SK-N-SH (cell line): ENCODE measurements around the gene RABGAP1L. TPM values are rescaled to one million over a fixed set of nuclear protein-coding genes. Genes with fewer than 3 reads are reported as not detected.

ENCODE experiments used
- CTCF ChIA-PET: fragments of 300-600, 350-600 bp; formaldehyde crosslinking; extraction: SDS; loops from one replicate; lab custom pipeline; 2021; lab: Yijun Ruan, JAX
- POLR2A ChIA-PET: fragments of 350-600 bp; sonication (Branson Sonifier 250); formaldehyde crosslinking; extraction: SDS; loops from one replicate; lab custom pipeline; 2020; ENCODE audit warnings: antibody characterized with exemption, inconsistent platforms; lab: Yijun Ruan, JAX
- DNase-seq: peaks from one replicate; pipeline ENCODE4 v3.0.0; 2012
- H2AFZ ChIP-seq: fragments of 200-600 bp; sonication (generic); 2 replicates; pipeline ENCODE4 v1.8.1; 2016; ENCODE audit warnings: antibody characterized with exemption, mild to moderate bottlenecking, low read depth
- H3F3A ChIP-seq: fragments of 200-600 bp; sonication (generic); replicated peaks from 2 replicates; pipeline ENCODE3; 2016; ENCODE audit warnings: antibody characterized with exemption, mild to moderate bottlenecking; ENCODE audit not compliant: insufficient read depth
- H3K27ac ChIP-seq, 2 experiments: fragments of 200-500 bp in 1 of 2; fragments of 200-600 bp in 1 of 2; sonication (Bioruptor generic) in 1 of 2; sonication (generic), shearing (Covaris generic) in 1 of 2; 2 replicates each; pipeline versions ENCODE4 v1.5.1 to v1.6.1; 2014 to 2016; ENCODE audit warnings: low read depth in 2 of 2, inconsistent platforms in 1 of 2, low read length in 1 of 2, mild to moderate bottlenecking in 1 of 2, mixed read lengths in 1 of 2
- H3K27me3 ChIP-seq: fragments of 200-600 bp; sonication (generic), shearing (Covaris generic); 2 replicates; pipeline ENCODE4 v1.6.1; 2016; ENCODE audit warnings: mixed run types; ENCODE audit not compliant: insufficient read depth
- H3K36me3 ChIP-seq, 2 experiments: fragments of 200-500 bp in 1 of 2; fragments of 200-600 bp in 1 of 2; sonication (Bioruptor generic) in 1 of 2; sonication (generic) in 1 of 2; replicated peaks in 1 of 2; 2 replicates each; pipeline versions ENCODE3 to v1.5.1; 2014 to 2016; ENCODE audit warnings: low read length in 1 of 2, mild to moderate bottlenecking in 1 of 2; ENCODE audit not compliant: insufficient read depth in 2 of 2, control insufficient read depth in 1 of 2
- H3K4me1 ChIP-seq, 2 experiments: fragments of 200-500 bp in 1 of 2; fragments of 200-600 bp in 1 of 2; sonication (Bioruptor generic) in 1 of 2; sonication (generic), shearing (Covaris generic) in 1 of 2; 2 replicates each; pipeline versions ENCODE4 v1.5.1 to v1.6.1; 2014 to 2016; ENCODE audit warnings: low read depth in 1 of 2, low read length in 1 of 2, mixed run types in 1 of 2; ENCODE audit not compliant: insufficient read depth in 2 of 2, control insufficient read depth in 1 of 2
- H3K4me2 ChIP-seq: fragments of 200-600 bp; sonication (generic), shearing (Covaris generic); 2 replicates; pipeline ENCODE4 v1.6.1; 2017; ENCODE audit warnings: mixed run types
- H3K4me3 ChIP-seq, 2 experiments: fragments of 200-500 bp in 1 of 2; fragments of 200-600 bp in 1 of 2; sonication (Bioruptor generic) in 1 of 2; sonication (generic), shearing (Covaris generic) in 1 of 2; 2 replicates each; pipeline versions ENCODE4 v1.5.1 to v1.8.1; 2014 to 2016; ENCODE audit warnings: low read depth in 2 of 2, inconsistent platforms in 1 of 2, low read length in 1 of 2, mild to moderate bottlenecking in 1 of 2, mixed read lengths in 1 of 2, moderate library complexity in 1 of 2
- H3K79me2 ChIP-seq: fragments of 200-600 bp; sonication (generic); 2 replicates; pipeline ENCODE4 v1.8.1; 2017; ENCODE audit warnings: mild to moderate bottlenecking; ENCODE audit not compliant: insufficient read depth
- H3K9ac ChIP-seq: fragments of 200-600 bp; sonication (generic); 2 replicates; pipeline ENCODE4 v1.6.1; 2017; ENCODE audit warnings: mixed run types
- H3K9me2 ChIP-seq: fragments of 200-600 bp; sonication (generic); 2 replicates; pipeline ENCODE4 v1.6.1; 2017; ENCODE audit warnings: mixed run types
- H3K9me3 ChIP-seq: fragments of 200-600 bp; sonication (generic); 2 replicates; pipeline ENCODE4 v1.6.1; 2017; ENCODE audit warnings: mixed run types, mild to moderate bottlenecking, moderate library complexity
- H4K20me1 ChIP-seq: fragments of 200-600 bp; sonication (generic); 2 replicates; pipeline ENCODE4 v1.6.1; 2017; ENCODE audit warnings: mild to moderate bottlenecking, mixed run types; ENCODE audit not compliant: insufficient read depth
- CHD2 ChIP-seq: fragments of 150-350 bp; IDR thresholded peaks from 2 replicates; pipeline ENCODE4 v1.6.1; 2018; ENCODE audit warnings: low read length; ENCODE audit not compliant: partially characterized antibody
- ELF1 ChIP-seq: IDR thresholded peaks from 2 replicates; pipeline ENCODE4 v1.4.0; 2012
- EP300 ChIP-seq, 2 experiments: IDR thresholded peaks; 2 replicates each; pipeline versions ENCODE4 v1.4.0 to v1.6.1; 2012; ENCODE audit warnings: borderline replicate concordance in 1 of 2, low read depth in 1 of 2, low read length in 1 of 2
- EZH2phosphoT487 ChIP-seq: fragments of 200-600 bp; sonication (generic); IDR thresholded peaks from 2 replicates; pipeline ENCODE4 v1.6.1; 2017; ENCODE audit warnings: low read depth, mixed run types, mild to moderate bottlenecking, antibody characterized with exemption, moderate library complexity, borderline replicate concordance
- FOSL2 ChIP-seq: IDR thresholded peaks from 2 replicates; pipeline ENCODE4 v1.4.0; 2012; ENCODE audit warnings: low read depth, mild to moderate bottlenecking, moderate library complexity, borderline replicate concordance
- FOXJ3 ChIP-seq: sonication (generic); formaldehyde crosslinking; IDR thresholded peaks from 2 replicates; pipeline ENCODE4 v1.5.1; 2020; ENCODE audit warnings: mild to moderate bottlenecking, missing genetic modification reagents
- FOXM1 ChIP-seq: IDR thresholded peaks from 2 replicates; pipeline ENCODE4 v1.4.0; 2012; ENCODE audit warnings: low read depth, mild to moderate bottlenecking
- GABPA ChIP-seq: IDR thresholded peaks from 2 replicates; pipeline ENCODE4 v1.4.0; 2012; ENCODE audit warnings: low read depth, mild to moderate bottlenecking
- GATA2 ChIP-seq: sonication (generic); formaldehyde crosslinking; IDR thresholded peaks from 2 replicates; pipeline ENCODE4 v1.5.0; 2020; ENCODE audit warnings: mild to moderate bottlenecking, missing genetic modification reagents
- JUND ChIP-seq: IDR thresholded peaks from 2 replicates; pipeline ENCODE4 v1.4.0; 2012
- MEF2A ChIP-seq: IDR thresholded peaks from 2 replicates; pipeline ENCODE4 v1.4.0; 2012; ENCODE audit warnings: low read depth, borderline replicate concordance
- NFIC ChIP-seq: IDR thresholded peaks from 2 replicates; pipeline ENCODE4 v1.4.0; 2012; ENCODE audit warnings: borderline replicate concordance
- NRF1 ChIP-seq: IDR thresholded peaks from 2 replicates; pipeline ENCODE4 v1.6.1; 2012; ENCODE audit warnings: low read depth, mild to moderate bottlenecking, low read length
- RCOR1 ChIP-seq: fragments of 150-350 bp; IDR thresholded peaks from 2 replicates; pipeline ENCODE4 v1.6.1; 2017; ENCODE audit warnings: antibody characterized with exemption, low read length
- RFX5 ChIP-seq: IDR thresholded peaks from 2 replicates; pipeline ENCODE4 v1.6.1; 2012; ENCODE audit warnings: mild to moderate bottlenecking, improper control_type of control experiment, low read length
- RXRA ChIP-seq: IDR thresholded peaks from 2 replicates; pipeline ENCODE4 v1.4.0; 2012; ENCODE audit warnings: low read depth, mild to moderate bottlenecking, borderline replicate concordance
- SIN3A ChIP-seq: IDR thresholded peaks from 2 replicates; pipeline ENCODE4 v1.6.1; 2012; ENCODE audit warnings: low read depth, mild to moderate bottlenecking, low read length, moderate library complexity, borderline replicate concordance
- SMC3 ChIP-seq: IDR thresholded peaks from 2 replicates; pipeline ENCODE4 v1.6.1; 2012; ENCODE audit warnings: low read depth, low read length, improper control_type of control experiment
- TAF1 ChIP-seq: IDR thresholded peaks from 2 replicates; pipeline ENCODE4 v1.6.1; 2012; ENCODE audit warnings: low read depth, mild to moderate bottlenecking, low read length, moderate library complexity, borderline replicate concordance
- YY1 ChIP-seq: IDR thresholded peaks from 2 replicates; pipeline ENCODE4 v1.4.0; 2012; ENCODE audit warnings: low read depth, mild to moderate bottlenecking
- WGBS: methylation state at CpG from one replicate; pipeline ENCODE4 v1.1.6; 2017; ENCODE audit warnings: low lambda C conversion rate; 5-methylcytosine and 5-hydroxymethylcytosine counted together
- polyA plus RNA-seq, 3 experiments: library from polyadenylated mRNA; depleted of rRNA; stranded (reverse); fragments of >200 nt; gene quantifications; 2 replicates each; pipeline ENCODE4 v1.2.3, GENCODE V29; 2012
- TF ChIP-seq, protein P1 (sequence below): IDR thresholded peaks from 2 replicates; pipeline ENCODE4; 2012
- TF ChIP-seq, protein P2 (sequence below): IDR thresholded peaks from 2 replicates; pipeline ENCODE4 v1.4.0; 2012; ENCODE audit warnings: low read depth, borderline replicate concordance
- TF ChIP-seq, protein P3 (sequence below): IDR thresholded peaks from 2 replicates; pipeline ENCODE4 v1.4.0; 2012; ENCODE audit warnings: low read depth

Gene RABGAP1L
- polyA plus RNA-seq, 1 of the 3 experiments (the other 2 are of a cell fraction), result 7.2 TPM

DNA sequence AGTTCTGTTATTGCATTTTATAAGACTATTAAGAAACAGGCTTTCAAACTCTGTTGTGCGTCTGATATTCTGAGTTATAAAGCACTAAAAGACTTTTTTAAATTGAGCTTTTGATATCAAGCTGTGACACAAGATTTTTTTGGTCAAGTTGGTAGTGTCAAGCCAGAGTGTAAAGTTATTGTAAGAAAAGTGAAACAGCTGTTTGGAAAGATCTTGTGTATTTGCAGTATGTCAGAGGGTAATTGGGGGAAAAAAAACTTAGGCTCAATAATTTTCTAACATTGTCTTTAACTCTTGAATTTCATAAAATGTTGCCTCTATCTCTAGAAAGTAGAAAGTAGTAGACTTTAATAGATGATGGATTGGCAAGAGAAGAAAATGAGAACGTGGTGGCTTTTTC, 844.2 kb downstream of the RABGAP1L start (continued):
- TF ChIP-seq FOXM1 (no peak), FOSL2 (no peak), YY1 (no peak), GATA2 (CRISPR knock-in tag) (no peak), TAF1 (no peak), NRF1 (no peak)
- TF ChIP-seq, all 33 proteins: peak for 0

DNA sequence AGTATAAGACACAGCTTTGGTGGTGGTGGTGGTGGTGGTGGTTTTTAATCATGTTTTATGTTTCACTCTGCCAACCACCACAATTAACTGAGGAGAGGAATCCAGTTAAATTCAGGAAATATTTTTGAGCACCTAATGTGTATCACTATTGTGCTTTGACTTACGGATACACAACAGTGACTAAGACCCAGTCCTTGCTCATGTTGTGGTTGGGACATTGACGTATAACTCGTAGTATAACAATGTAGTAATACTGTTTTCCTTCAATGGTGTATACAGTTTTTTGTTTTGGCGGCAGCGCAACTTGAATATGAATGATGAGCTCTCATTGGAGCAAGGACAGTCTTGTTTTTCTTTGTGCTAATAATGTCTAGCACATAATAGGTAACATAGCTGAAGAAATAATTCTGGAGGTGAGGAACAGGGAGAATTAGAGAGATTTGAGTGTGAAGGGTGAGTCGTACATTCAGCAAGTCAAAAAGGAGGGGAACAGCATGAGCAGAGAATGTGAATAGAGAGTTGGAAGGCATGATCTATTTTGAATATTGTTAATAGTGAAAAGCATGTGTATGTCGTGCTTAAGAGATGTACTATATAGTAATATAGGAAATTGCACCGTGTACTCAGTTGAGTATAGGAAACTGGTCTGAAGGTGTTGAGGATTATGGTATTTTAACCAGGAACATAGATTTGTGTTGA, 845.9 kb downstream of the RABGAP1L start:
- no peak overlapping the region for H2AFZ ChIP-seq
- no peak overlapping the region for H3K27ac ChIP-seq
- peaks cover 10% of the 10 kb centered on the region; the same call in 1 of the 2 replicates for H4K20me1 ChIP-seq
- no peaks in the 10 kb centered on the region for H3K9me2 ChIP-seq
- DNase-seq, result no peak
- H3K4me1 ChIP-seq, result peaks cover 0 to 3% of the 10 kb centered on the region in 2 experiments; a peak in 2 of 4 replicates
- no peak overlapping the region for H3K4me3 ChIP-seq
- ChIA-PET POLR2A (interaction anchor here (0.8 to 1.3 kb wide), 2 partner anchors 8 to 18 kb away, joined by 4 to 5 read pairs; partner anchors contain the start of gene MRPS14), CTCF (interaction anchor here (1.4 kb wide), 1 partner anchor 9 kb away, joined by 3 read pairs; no protein-coding TSS in a partner anchor)
- H3K36me3 ChIP-seq, result peaks cover 38 to 57% of the 10 kb centered on the region in 2 experiments
- H3K27me3 ChIP-seq, result no peaks in the 10 kb centered on the region
- TF ChIP-seq MEF2A (no peak), EZH2phosphoT487 (no peak), FOXJ3 (CRISPR knock-in tag) (no peak), SMC3 (no peak), JUND (no peak), ELF1 (no peak), FOXM1 (no peak), RCOR1 (no peak), EP300 (IDR thresholded peaks at IDR 0.05; ENCODE audit: borderline replicate concordance in 1 of 2, low read depth in 1 of 2, low read length in 1 of 2) (no peak), CHD2 (no peak), GABPA (no peak), RXRA (no peak), NFIC (no peak), FOSL2 (no peak), SIN3A (no peak), RFX5 (no peak)
- TF ChIP-seq, protein P1, sequence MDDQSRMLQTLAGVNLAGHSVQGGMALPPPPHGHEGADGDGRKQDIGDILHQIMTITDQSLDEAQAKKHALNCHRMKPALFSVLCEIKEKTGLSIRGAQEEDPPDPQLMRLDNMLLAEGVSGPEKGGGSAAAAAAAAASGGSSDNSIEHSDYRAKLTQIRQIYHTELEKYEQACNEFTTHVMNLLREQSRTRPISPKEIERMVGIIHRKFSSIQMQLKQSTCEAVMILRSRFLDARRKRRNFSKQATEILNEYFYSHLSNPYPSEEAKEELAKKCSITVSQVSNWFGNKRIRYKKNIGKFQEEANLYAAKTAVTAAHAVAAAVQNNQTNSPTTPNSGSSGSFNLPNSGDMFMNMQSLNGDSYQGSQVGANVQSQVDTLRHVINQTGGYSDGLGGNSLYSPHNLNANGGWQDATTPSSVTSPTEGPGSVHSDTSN, result no peak
- TF ChIP-seq, protein P2, sequence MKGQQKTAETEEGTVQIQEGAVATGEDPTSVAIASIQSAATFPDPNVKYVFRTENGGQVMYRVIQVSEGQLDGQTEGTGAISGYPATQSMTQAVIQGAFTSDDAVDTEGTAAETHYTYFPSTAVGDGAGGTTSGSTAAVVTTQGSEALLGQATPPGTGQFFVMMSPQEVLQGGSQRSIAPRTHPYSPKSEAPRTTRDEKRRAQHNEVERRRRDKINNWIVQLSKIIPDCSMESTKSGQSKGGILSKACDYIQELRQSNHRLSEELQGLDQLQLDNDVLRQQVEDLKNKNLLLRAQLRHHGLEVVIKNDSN, result no peak
- TF ChIP-seq, protein P3, sequence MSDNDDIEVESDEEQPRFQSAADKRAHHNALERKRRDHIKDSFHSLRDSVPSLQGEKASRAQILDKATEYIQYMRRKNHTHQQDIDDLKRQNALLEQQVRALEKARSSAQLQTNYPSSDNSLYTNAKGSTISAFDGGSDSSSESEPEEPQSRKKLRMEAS, result no peak
- H3K4me2 ChIP-seq, result no peak overlapping the region
- no peak overlapping the region for H3K9ac ChIP-seq
- peaks cover 4% of the 10 kb centered on the region for H3F3A ChIP-seq
- WGBS, result 94% methylated on average over 8 of the region's 8 CpGs
- H3K79me2 ChIP-seq, result peaks cover 98% of the 10 kb centered on the region
- H3K9me3 ChIP-seq, result no peaks in the 10 kb centered on the region
